Hematopoietic multipotent progenitor cell treated with erythropoietin and hydrocortisone succinate and interleukin-3 and kit ligand, for 6 days (in vitro differentiated cells): Measurements from ENCODE around the gene PFKP.

Experiments
- DNase-seq: peaks from one replicate; pipeline ENCODE4 v3.0.0-alpha.2; 2015

PFKP gene

GRCh38 chr10:3117486-3117885 lies 50.1 kb downstream of the PFKP start:
- DNase-seq = no peak

- no peak for DNase-seq
These were observed 51.3 kb downstream of the PFKP start for GRCh38 chr10:3118641-3119091.

DNA sequence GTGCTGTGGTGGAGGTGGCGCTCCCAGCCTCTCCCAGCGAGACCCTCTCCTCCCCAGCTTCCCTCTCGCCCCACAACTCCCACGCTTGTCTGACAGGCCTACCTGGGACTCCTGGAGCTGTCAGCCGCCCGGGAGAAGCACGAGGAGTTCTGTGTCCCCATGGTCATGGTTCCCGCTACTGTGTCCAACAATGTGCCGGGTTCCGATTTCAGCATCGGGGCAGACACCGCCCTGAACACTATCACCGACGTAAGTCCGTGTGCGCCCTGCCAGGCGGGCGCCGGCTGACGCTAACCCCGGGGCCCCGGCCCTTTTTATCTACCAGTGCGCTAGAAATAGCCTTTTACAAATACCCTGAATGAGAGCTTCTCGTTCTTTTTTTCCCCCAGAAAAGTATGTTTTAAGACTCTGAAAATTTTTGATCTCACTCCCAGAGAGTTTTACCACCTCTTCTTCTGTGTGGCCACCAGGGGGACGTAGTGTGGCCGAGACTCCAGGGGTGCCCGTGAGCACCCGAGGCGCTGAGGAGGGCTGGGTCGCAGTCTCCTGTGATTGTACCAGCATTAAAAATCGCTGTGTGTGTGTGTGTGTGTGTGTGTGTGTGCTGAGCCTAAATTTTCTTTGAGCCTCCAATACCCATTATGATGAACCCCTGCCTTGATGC lies 52.6 kb downstream of the PFKP start:
- peak; percentile 72 for DNase-seq

DNA sequence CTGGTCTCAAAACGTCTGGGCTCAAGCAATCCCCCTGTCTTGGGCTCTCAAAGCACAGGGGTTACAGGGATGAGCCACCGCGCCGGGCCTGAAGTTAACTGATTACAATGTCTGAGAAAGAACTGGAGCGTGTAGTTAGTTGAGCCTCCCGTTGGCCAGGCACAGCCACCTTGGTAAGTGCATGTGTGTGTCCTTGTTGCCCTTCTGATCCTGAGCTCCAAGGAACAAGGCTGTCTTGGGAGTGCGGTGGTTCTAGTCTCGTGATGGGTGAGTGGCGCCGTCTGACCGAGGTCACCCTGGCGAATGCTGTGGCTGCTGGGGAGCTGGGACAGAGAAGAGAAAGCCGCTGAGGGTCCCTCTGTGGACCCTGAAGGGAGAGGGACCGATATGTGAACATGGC lies 54.7 kb downstream of the PFKP start:
- DNase-seq = no peak

DNA sequence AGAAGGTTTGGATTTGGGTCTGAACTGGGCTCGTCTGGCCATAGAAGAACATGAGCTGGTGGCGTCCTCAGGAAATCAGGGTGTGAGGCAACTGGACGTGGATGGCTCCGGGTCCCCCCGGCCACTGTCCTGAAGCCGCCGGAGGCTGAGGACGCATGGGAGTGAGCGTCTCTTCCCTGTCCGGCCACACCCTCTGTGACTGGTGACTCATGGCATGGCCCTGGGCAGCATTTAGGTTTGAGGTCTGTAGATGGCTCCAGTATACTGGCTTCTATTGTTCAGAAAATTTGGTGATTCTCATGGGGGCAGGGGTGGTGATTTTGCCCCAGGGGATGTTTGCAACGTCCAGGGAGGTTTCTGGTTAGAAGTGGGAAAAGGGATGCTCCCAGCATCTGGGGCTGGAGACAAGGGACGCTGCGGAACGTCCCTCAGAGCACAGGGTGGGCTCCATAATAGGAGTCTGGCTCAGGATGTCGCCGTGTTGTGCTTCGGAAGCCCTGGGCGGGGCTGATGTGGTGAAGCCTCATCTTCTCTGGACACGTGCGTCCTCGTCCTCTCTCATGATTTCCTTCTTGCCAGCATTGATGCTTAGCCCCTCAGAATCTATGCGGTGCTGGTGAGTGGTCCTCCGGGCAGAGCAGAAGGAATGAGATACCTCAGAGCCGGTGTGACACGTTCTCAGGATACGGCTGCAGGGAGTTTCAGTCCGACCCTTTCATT lies 55.3 kb downstream of the PFKP start:
- no peak for DNase-seq

DNA sequence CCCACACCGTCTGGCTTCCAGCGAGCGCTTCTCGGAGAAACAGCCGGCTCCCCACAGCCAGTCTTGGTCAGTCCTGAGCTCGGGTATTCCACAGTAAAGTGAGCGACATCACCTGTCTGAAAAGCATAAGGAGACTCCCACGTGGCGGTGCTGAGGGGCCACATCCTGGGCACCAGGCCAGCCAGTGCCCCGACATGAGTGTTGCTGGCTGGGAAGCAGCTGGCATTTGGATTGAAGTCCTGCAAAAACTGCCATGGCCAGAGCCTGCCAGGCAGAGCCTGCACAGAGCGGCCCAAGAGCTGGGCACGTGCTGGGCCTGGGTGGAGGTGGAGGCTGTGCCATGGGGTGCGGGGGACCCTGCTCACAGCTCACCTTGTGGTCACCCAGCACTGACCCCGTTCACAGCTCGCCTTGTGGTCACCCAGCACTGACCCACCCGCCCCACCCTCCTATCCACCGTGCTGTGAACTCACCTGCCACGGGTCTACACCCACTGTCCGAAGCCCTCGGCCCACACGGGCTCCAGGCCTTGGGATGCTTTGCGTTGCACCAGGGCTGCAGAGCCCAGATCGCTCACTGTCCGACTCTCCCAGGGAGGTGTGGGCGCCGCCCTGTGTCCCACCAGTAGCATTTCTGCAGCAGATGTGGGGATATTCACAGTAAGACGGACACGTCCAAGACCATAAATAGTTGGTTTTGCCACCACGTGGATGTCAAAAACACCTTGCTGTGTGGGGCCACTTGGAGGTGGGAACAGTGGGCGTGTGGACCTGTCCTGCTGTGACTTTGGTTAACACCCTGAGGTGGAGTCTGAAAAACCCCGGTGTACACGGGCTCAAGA lies 56.4 kb downstream of the PFKP start:
- no peak for DNase-seq

DNA sequence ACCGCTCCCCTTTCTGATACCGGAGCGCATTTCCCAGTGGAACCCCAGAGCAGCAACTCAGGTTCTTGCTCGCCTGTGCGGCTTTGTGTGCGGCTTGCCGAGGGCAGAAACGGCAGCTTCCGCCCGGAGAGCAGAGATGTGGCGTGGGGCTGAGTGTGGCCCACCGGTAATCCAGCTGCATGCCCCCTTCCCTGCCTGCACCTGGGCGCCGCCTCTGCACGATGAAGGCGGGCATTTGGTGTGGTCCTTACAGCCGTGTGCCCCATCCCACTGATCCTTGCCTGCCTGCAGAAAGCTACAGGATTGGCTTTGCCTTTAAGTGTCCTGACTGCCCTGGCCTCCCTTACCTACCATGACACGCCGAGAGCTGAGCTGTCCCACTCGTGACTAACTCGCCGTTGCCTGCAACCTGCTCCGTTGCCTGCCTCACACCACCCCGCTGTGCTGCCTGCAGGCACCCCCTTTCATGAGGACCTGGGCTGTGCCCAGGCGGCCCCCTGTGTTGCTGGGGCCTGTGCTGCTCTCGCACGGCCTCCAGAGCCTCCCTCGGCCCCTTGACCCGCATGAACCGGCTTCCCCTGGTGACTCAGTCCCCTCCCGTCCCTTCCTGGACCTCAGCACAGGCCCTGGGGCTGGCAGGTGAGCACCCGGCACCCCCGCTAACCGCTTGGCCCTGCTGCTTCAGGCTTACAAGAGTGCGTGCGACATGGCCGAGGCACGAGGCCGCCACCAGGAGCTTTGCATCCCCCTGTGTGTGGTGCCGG lies 57.2 kb downstream of the PFKP start:
- DNase-seq = no peak

- no peak for DNase-seq
These were observed 58.3 kb downstream of the PFKP start for GRCh38 chr10:3125527-3126170.

- no peak for DNase-seq
These were observed 58.9 kb downstream of the PFKP start for GRCh38 chr10:3126249-3126648.

GRCh38 chr10:3126741-3127346 lies 59.5 kb downstream of the PFKP start:
- DNase-seq = no peak

GRCh38 chr10:3127921-3128320 lies 60.6 kb downstream of the PFKP start:
- DNase-seq = no peak

- no peak for DNase-seq
These were observed 61.2 kb downstream of the PFKP start for GRCh38 chr10:3128379-3129130.

- DNase-seq = no peak
These were observed 62.4 kb downstream of the PFKP start for GRCh38 chr10:3129581-3130340.

GRCh38 chr10:3131098-3131497 lies 63.8 kb downstream of the PFKP start:
- DNase-seq = no peak

DNA sequence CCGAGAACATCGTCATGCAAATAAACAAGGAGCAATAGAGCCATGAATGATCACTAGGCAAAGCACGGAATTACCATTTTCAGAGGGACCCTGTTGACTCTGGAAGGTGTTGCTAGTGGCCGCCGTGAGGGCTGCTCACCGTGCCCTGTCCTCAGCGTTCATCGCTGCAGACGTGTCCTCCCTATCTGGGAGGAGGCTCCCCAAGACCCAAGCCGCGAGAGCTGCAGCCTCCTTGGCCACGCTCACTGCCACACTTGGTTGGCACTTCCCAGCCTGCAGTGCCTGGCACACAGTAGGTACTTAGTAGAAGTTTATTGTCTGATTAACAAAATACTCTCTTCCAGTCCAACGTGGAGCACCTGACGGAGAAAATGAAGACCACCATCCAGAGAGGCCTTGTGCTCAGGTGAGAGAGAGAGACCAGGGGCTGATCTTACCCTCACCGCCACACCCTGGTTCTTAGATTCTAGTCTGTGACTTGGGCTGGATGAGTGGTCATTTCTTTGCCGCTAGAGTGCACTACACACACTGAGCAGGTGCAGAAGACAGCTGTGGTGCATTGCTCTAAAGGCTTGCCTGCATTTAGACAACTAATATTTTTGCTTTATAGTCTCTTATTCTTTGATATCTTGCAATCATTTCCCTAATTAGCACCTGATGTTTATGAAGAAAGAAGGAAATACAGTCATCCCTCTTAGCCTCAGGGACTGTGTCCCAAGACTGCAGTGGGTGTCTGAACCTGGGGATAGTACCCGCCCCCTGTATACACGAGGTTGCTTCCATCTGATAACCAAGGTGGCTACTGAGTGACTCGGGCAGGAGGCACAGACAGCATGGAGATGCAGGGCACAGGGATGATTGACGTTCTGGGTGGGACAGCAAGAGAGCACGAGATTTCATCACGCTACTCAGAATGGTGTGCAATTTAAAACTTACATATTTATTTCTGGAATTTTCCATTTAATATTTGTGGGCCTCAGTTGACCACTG lies 65.0 kb downstream of the PFKP start:
- no peak for DNase-seq

- no peak for DNase-seq
These were observed 66.6 kb downstream of the PFKP start for GRCh38 chr10:3133948-3134347.

- DNase-seq = peak; percentile 34
These were observed 67.7 kb downstream of the PFKP start for GRCh38 chr10:3135006-3135405.

DNA sequence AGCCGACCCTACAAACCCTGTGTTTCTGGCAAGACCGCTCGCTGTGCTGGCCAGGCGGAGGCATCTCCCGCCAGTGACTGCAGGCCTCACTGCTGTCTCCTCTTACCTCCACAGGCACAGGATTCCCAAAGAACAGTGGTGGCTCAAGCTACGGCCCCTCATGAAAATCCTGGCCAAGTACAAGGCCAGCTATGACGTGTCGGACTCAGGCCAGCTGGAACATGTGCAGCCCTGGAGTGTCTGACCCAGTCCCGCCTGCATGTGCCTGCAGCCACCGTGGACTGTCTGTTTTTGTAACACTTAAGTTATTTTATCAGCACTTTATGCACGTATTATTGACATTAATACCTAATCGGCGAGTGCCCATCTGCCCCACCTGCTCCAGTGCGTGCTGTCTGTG lies 69.0 kb downstream of the PFKP start:
- DNase-seq = no peak
